Smooth muscle cell (in vitro differentiated cells): ENCODE measurements around the gene PRIMPOL. TPM values are rescaled to one million over a fixed set of nuclear protein-coding genes. Genes with fewer than 3 reads are reported as not detected.

Source experiments
- DNase-seq: peaks from one replicate; lab custom pipeline; 2025; ENCODE audit not compliant: unreplicated experiment; lab: John Stamatoyannopoulos, UW
- H2AFZ ChIP-seq: fragments of 200-600 bp; sonication (generic); 2 replicates; pipeline ENCODE4 v1.6.0; 2016; ENCODE audit warnings: antibody characterized with exemption, low read depth, mild to moderate bottlenecking
- H3F3A ChIP-seq: fragments of 200-600 bp; sonication (generic); 2 replicates; pipeline ENCODE4 v1.6.0; 2017; ENCODE audit warnings: antibody characterized with exemption, low read depth
- H3K27ac ChIP-seq: fragments of 200-600 bp; sonication (generic); 2 replicates; pipeline ENCODE4 v1.5.1; 2016; ENCODE audit warnings: low read depth, mild to moderate bottlenecking
- H3K27me3 ChIP-seq: fragments of 200-600 bp; sonication (generic); 2 replicates; pipeline ENCODE4 v1.6.1; 2016; ENCODE audit warnings: low read depth, mild to moderate bottlenecking
- H3K36me3 ChIP-seq: fragments of 200-600 bp; sonication (generic); 2 replicates; pipeline ENCODE4 v1.5.1; 2016; ENCODE audit warnings: low read depth
- H3K4me1 ChIP-seq: fragments of 200-600 bp; sonication (generic); 2 replicates; pipeline ENCODE4 v1.5.1; 2016; ENCODE audit warnings: low read depth
- H3K4me2 ChIP-seq: fragments of 200-600 bp; sonication (generic); 2 replicates; pipeline ENCODE4 v1.6.0; 2016; ENCODE audit warnings: mild to moderate bottlenecking
- H3K4me3 ChIP-seq: fragments of 200-600 bp; sonication (generic); 2 replicates; pipeline ENCODE4 v1.5.1; 2016; ENCODE audit warnings: mild to moderate bottlenecking
- H3K79me2 ChIP-seq: fragments of 200-600 bp; sonication (generic); 2 replicates; pipeline ENCODE4 v1.6.0; 2016; ENCODE audit warnings: low read depth, mild to moderate bottlenecking
- H3K9ac ChIP-seq: fragments of 200-600 bp; sonication (generic); 2 replicates; pipeline ENCODE4 v1.6.0; 2016; ENCODE audit warnings: low read depth
- H3K9me3 ChIP-seq: fragments of 200-600 bp; sonication (generic); replicated peaks from 2 replicates; pipeline ENCODE4 v1.5.1; 2016; ENCODE audit warnings: low read depth
- H4K20me1 ChIP-seq: fragments of 200-600 bp; sonication (generic); 2 replicates; pipeline ENCODE4 v1.6.0; 2016; ENCODE audit warnings: low read depth
- CTCF ChIP-seq: fragments of 200-600 bp; sonication (generic); IDR thresholded peaks from 2 replicates; pipeline ENCODE4 v1.5.1; 2017; ENCODE audit warnings: borderline replicate concordance, mild to moderate bottlenecking, antibody characterized with exemption; ENCODE audit not compliant: insufficient read depth, poor library complexity, severe bottlenecking
- whole genome bisulfite sequencing: methylation state at CpG from one replicate; pipeline ENCODE4 v1.1.7; 2016; ENCODE audit warnings: low lambda C conversion rate; 5-methylcytosine and 5-hydroxymethylcytosine counted together
- polyA plus RNA-seq: library from polyadenylated mRNA; unstranded; fragments of >200 nt; fragmentation: Nextera tagmentation; extraction: Ambion mirVana; gene quantifications from 2 replicates; pipeline ENCODE4 v1.2.1, GENCODE V29; 2016
- total RNA-seq: library from RNA; depleted of rRNA; stranded (reverse); fragments of >200 nt; gene quantifications from 2 replicates; pipeline ENCODE4 v1.2.3, GENCODE V29; 2014

The PRIMPOL gene
- total and polyA plus RNA-seq, 2 experiments from 2014 or later = 7.5 to 15.4 TPM

- 94% methylated on average over 3 of the region's 3 CpGs for WGBS
- H3K36me3 ChIP-seq = peaks cover under 1% of the 10 kb centered on the region
- no peaks in the 10 kb centered on the region for H3K9me3 ChIP-seq
- H3K27me3 ChIP-seq = no peaks in the 10 kb centered on the region
- no peak for DNase-seq
- no peak overlapping the region for H3K4me3 ChIP-seq
- peaks cover 27% of the 10 kb centered on the region for H4K20me1 ChIP-seq
- H3K79me2 ChIP-seq = peaks cover 13% of the 10 kb centered on the region
- no peaks in the 10 kb centered on the region for H3F3A ChIP-seq
- no peak overlapping the region for H2AFZ ChIP-seq
- H3K4me1 ChIP-seq = no peaks in the 10 kb centered on the region
- H3K4me2 ChIP-seq = no peak overlapping the region
- no peak overlapping the region for H3K27ac ChIP-seq
- H3K9ac ChIP-seq = no peak overlapping the region
- TF ChIP-seq CTCF = no peak
These were observed 14.2 kb upstream of the PRIMPOL start for GRCh38 chr4:184635381-184635780.

GRCh38 chr4:184636144-184636543 is 13.4 kb upstream of the PRIMPOL start:
- no peaks in the 10 kb centered on the region for H3K4me1 ChIP-seq
- no peaks in the 10 kb centered on the region for H3K9me3 ChIP-seq
- no peaks in the 10 kb centered on the region for H3K27me3 ChIP-seq
- peaks cover 34% of the 10 kb centered on the region for H4K20me1 ChIP-seq
- peaks cover 21% of the 10 kb centered on the region for H3K79me2 ChIP-seq
- H3K36me3 ChIP-seq = no peaks in the 10 kb centered on the region
- no peak overlapping the region for H3K9ac ChIP-seq
- H3K4me3 ChIP-seq = no peak overlapping the region
- H2AFZ ChIP-seq = no peak overlapping the region
- no peak overlapping the region for H3K27ac ChIP-seq
- H3K4me2 ChIP-seq = no peak overlapping the region
- 99% methylated on average over 4 of the region's 4 CpGs for WGBS
- H3F3A ChIP-seq = no peaks in the 10 kb centered on the region
- no peak for DNase-seq
- no peak for TF ChIP-seq CTCF

GRCh38 chr4:184636897-184637296 is 12.6 kb upstream of the PRIMPOL start:
- Histone ChIP-seq H3K9me3 (no peaks in the 10 kb centered on the region), H4K20me1 (peaks cover 41% of the 10 kb centered on the region), H3K27me3 (no peaks in the 10 kb centered on the region), H2AFZ (no peak overlapping the region), H3F3A (no peaks in the 10 kb centered on the region), H3K79me2 (peaks cover 28% of the 10 kb centered on the region), H3K4me3 (no peak overlapping the region), H3K36me3 (no peaks in the 10 kb centered on the region), H3K9ac (no peak overlapping the region), H3K4me2 (no peak overlapping the region), H3K4me1 (no peaks in the 10 kb centered on the region), H3K27ac (no peak overlapping the region)
- TF ChIP-seq CTCF = no peak
- no peak for DNase-seq
- WGBS = 91% methylated on average over 4 of the region's 4 CpGs

- H3K27ac ChIP-seq = no peak overlapping the region
- H3K79me2 ChIP-seq = peaks cover 63% of the 10 kb centered on the region
- H3F3A ChIP-seq = no peaks in the 10 kb centered on the region
- no peak overlapping the region for H2AFZ ChIP-seq
- H3K27me3 ChIP-seq = no peaks in the 10 kb centered on the region
- H3K4me3 ChIP-seq = no peak overlapping the region
- H3K4me2 ChIP-seq = no peak overlapping the region
- no peak overlapping the region for H3K9ac ChIP-seq
- H3K4me1 ChIP-seq = peaks cover 13% of the 10 kb centered on the region
- 93% methylated on average over 3 of the region's 3 CpGs for WGBS
- peaks cover 74% of the 10 kb centered on the region for H4K20me1 ChIP-seq
- no peak for DNase-seq
- H3K9me3 ChIP-seq = no peaks in the 10 kb centered on the region
- TF ChIP-seq CTCF = no peak
- H3K36me3 ChIP-seq = no peaks in the 10 kb centered on the region
These were observed 8.5 kb upstream of the PRIMPOL start for GRCh38 chr4:184641022-184641421.
